ENCODE results near the gene TPP1.

Gene TPP1

GRCh38 chr11:6611092-6611962 is 7.9 kb downstream of the TPP1 start:
- DNase-seq, result peak; percentile 24

GRCh38 chr11:6610591-6610990 is 8.6 kb downstream of the TPP1 start:
- no peak for DNase-seq

DNA sequence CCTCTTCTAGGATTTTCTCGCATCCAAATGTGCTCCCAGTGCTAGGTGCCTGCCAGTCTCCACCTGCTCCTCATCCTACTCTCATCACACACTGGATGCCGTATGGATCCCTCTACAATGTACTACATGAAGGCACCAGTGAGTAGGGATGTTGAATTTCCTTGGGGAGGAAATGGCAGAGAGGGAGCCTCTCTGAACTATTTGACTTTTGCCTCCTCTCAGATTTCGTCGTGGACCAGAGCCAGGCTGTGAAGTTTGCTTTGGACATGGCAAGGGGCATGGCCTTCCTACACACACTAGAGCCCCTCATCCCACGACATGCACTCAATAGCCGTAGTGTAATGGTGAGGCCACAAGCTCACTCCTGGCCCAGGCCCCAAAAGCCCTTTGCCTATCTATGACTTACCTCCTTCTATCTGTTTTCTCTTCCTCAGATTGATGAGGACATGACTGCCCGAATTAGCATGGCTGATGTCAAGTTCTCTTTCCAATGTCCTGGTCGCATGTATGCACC is 9.7 kb downstream of the TPP1 start:
- no peak for DNase-seq

DNA sequence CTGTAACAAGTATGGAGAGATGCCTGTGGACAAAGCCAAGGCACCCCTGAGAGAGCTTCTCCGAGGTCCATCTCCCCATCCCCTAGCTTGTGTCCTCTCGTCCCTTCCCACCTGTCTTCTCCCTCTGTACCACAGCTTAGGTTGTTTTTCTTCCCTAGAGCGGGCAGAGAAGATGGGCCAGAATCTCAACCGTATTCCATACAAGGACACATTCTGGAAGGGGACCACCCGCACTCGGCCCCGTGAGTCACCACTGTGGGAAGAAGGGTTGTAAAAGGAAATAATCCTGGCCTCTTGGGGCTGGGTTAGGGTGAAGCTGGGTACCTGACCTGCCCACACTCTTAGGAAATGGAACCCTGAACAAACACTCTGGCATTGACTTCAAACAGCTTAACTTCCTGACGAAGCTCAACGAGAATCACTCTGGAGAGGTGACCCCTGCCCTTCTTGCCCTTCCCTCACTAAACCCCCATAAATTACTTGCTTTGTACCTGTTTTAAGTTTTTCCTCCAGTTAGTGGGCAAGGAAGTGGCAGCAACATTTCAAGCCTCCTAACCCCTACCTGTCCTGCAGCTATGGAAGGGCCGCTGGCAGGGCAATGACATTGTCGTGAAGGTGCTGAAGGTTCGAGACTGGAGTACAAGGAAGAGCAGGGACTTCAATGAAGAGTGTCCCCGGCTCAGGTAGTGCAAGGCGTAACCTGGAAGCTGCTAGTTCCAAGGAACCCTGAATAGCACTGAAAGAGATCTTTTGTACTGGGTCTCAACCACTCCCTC is 10.3 kb downstream of the TPP1 start:
- DNase-seq, result no peak

- no peak for DNase-seq
Observed at GRCh38 chr11:6608011-6608410, 11.2 kb downstream of the TPP1 start.

- no peak for DNase-seq
Observed at GRCh38 chr11:6607190-6607795, 11.9 kb downstream of the TPP1 start.

DNA sequence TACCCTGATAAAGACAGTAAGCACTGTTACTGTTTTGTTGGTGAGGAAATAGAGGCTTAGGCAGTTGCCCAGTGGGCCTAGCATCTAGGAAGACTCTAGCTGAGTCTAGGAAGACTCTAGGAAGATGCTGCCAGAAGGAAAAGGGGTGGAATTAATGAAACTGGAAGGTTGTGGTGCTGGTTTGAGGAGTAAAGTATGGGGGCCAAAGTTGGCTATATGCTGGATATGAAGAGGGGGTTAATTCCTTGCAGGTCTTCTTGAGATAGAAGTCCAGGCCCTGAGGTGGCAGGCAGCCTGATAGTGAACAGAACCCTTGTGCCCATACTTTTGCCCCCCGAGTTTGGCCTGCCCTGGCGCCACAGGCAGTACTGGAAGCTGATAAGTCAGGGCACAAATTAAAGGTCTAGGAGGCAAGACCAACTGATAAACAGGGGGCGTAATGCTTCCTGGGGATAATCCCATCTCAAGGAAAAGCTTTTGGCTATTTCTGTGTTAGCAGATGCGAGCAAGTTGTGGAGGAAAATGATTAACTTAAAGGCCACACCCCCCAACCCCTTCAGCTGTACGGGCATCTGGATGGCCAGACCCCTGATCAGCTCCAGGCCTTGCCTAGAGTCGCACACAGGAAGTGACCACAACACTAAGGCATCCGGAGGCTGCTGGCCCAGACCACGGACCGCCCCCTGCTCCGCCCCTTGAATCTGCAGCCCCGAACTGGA is 12.6 kb downstream of the TPP1 start:
- DNase-seq, result peak; percentile 21

DNA sequence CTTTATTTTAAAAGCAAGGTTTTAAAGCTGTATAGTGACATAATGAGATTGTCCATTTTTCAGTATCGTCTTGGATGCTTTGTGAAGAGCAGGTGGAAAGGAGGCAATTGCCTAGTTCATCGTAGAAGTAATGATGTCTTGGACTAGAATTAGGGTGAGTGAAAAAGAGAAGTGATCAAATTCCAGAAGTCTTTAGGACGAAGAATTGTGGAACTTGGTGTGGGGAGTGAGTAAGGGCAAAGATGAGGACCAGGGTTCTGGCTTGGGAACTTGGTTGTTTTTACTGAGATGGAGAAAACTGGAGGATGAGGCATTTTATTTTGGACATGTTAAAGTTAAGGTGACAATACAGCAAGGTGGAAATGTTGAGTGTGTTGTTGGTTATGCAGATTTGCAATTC is 14.4 kb downstream of the TPP1 start:
- DNase-seq, result no peak

DNA sequence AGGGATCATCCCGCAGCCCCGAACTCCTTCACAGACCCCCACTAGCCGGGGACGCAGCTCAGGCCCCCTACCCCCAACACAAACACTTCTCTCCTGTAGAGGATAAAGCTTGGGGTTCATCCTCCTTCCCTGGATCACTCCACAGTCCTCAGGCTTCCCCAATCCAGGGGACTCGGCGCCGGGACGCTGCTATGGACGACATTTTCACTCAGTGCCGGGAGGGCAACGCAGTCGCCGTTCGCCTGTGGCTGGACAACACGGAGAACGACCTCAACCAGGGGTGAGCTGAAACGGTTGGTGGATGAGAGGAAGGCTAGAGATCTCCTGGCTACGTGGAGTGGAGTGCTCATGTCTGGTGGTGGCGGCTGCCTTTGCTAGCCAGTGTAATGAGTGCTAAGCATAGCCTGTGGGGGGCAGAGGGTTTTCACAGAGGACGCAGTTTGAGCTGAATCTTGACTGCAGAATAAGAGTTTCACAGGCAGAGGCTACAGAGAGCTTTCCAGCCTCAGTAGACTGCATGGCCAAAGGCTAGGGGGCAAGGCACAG is 15.1 kb downstream of the TPP1 start:
- DNase-seq, result peak; percentile 14

GRCh38 chr11:6603287-6604080 is 15.7 kb downstream of the TPP1 start, which contains the start of the genes ILK and RRP8:
TSS of gene ILK (plus strand) at chr11:6603774. CDS start at chr11:6604272, 498 bp downstream.
TSS of gene RRP8 (minus strand) at chr11:6603616. CDS start at chr11:6603502, 114 bp downstream.
- DNase-seq, result peak; percentile 63

DNA sequence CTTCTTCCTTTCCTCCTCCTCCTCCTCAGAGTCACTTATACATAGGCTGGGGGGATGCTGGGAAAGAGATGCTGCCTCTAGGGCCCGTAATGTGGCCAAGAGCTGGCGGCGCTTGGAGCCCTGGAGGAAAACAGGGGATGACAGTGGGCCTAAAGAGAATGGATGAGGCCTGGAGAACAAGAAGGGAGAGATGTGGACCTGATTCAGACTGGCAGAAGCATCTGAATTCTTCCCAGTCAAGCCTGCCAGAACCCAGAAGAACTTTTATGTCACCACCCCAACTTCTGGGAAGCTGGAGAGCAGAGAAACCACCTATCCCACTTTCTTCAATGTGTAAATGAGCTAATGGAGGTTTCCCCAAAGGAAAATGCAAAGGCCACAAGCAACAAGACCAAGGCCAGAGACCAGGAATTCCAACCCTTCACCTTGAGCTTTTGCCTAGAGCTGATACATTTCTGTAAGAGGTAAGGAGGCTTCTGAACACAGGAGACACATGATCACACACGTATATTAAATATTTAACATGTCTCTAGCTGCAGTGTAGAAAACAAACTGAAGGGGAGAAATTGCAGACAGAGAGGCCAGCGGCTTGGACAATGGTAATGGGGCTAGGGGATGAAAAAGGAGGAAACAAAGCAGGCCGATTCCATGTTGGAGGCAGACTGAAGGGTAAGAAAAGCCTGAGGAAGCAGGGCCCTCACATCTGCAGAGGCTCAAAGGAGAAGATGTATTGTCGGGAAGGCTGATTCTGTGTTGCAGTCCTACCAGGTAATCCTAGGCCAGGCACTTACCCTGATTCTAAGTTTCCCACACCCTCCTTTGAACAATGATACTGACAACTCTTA is 16.9 kb downstream of the TPP1 start:
- DNase-seq, result no peak

DNA sequence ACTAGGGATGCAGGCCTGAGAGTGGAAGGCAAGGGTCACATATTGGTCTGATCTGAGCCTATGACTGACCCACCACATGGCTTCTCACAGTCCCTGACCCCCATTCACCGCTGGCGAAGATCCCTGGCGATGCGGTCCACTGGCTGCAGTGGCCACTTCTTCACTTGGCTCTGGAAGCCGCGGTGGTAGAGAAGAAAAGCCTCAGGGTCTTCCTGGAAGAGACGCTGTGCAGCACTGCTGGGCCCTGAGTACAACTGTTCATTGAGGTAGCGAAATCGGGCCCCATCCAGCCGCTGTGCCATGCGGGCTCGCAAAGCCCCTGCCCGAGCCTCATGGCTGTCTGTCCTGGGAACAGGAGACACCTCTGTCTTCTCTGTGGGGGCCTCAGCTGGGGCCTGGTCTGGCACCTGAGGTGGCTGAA is 18.2 kb downstream of the TPP1 start:
- no peak for DNase-seq

DNA sequence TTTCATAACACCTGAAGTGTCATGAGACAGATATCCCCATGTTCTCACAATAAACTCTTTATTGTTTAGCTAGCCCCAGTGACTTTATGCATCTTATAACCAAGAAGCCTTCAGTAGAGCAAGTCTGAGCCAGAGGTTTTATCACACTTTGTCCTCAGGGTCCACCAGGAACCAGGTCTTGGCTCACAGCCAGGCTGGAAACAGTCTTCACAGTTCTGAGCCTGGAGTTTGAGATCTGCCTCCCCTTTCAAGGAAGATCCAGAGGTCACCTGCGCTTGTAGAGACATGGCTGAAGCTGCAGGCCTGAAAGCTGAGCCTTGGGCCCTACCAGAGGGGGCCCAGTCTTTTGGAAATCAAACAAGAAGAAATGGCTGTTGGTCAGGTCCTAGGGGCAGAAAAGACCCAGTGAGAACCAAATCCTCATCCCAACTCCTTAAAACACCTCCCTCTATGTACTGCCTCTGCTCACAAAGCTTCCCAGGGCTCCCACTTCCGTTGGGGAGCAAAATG is 19.3 kb downstream of the TPP1 start:
- DNase-seq, result no peak

GRCh38 chr11:6599449-6599848 is 19.8 kb downstream of the TPP1 start:
- no peak for DNase-seq

DNA sequence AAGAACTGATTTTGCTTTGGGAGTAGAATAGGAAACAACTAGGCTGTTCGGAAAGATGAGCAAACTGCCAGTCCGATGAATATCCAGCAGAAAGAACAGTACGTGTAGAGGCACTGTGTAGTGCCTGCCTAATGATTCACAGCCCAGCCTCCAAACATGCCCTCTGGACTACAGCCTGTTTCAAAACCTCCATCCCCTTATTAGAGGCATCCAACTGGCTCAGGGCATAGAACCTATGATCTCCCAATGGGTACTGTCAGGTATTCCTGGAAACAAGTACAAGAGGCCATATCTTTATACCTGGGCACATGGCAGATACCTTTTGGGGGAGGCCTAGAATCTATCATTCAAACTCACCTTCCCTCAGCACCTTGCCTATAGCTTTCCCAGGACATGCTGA is 20.7 kb downstream of the TPP1 start:
- no peak for DNase-seq

DNA sequence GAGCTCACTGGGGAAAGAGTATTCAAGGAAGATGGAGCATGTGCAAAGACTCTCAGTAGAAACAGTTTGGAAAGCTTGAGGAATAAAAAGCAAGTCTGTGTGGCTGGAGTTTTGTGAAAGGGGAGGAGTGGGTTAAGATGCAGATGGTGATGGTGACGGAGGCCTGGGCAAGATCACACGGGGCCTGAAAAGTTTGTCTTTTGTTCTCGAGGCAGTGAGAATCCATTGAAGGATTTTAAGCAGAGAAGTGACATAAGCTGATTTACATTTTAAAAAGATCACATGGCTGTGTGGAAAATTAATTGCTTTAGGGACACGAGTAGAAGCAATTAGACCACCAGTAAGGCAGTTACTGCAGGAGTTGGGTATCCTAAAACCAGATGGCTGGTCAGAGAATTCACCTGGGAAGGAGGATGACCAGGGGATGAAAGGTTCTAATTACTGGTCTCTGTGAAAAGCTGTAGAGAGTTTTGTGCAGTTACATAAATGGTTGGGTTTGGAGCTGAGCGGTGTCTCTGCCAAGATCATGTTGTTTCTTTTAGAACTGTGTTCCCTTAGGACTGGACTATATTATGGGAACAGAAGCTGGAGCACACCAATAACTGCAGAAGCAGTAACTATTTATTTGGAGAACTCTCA is 22.9 kb downstream of the TPP1 start:
- DNase-seq, result no peak

GRCh38 chr11:6594142-6594768 is 25.0 kb downstream of the TPP1 start:
- no peak for DNase-seq

GRCh38 chr11:6588018-6588417 is 31.2 kb downstream of the TPP1 start:
- DNase-seq, result no peak

DNA sequence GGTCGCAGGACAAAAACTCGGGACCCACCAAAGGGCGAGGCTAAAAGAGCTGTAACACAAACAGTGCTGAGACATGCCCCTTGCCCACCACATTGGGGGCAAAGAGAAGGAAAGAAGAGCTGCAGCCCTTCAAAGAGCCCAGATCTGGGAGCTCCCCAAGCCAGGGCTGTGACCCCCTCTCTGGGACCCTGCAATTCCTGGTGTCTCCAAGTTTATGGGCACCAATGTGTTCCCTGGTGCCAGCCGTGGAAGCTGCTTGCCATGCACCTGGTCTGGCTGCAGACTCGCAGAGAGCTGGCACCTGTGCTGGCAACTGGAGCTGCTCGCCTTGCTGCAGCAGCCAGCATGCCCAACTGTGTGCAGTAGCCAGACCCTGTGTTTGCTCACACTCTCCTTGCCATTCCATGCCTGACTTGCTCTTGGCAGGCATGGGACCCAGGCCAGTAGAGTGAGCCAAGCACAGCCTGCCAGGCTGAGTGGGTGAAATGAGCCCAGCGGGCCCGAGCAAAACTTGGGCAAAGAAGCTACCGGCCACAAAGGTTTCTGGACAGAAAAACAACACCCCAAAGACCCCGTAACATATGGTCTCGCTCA is 31.8 kb downstream of the TPP1 start:
- no peak for DNase-seq
